ENCODE measurements around the gene DEGS2.

DNA sequence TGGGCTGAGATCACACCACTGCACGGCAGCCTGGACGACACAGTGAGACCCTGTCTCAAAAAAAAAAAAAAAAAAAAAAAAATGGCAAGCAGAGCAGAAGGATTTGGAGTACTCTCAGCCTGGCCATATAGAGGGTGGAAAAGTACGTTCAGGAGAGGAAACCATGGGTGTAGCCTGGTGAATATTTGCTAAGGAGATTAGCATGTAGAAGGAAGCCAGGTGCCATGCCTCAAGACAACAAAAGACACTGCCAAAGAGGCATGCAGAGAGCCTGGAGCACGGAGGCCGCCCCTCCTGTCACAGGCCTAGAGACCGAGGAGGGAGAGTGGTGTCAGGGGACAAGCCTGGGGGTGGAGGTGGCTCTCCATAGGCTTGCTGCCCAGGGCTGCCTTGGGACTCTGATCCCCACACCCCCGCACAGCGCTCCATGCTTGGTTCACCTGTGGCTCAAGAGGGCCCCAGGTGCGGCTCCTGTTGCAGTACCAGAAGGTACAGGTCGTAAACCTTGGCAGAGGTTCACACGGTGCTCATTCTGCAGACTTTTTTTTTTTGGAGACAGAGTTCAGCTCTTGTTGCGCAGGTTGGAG is 27.9 kb upstream of the DEGS2 start:
- TF ChIP-seq, protein P1, sequence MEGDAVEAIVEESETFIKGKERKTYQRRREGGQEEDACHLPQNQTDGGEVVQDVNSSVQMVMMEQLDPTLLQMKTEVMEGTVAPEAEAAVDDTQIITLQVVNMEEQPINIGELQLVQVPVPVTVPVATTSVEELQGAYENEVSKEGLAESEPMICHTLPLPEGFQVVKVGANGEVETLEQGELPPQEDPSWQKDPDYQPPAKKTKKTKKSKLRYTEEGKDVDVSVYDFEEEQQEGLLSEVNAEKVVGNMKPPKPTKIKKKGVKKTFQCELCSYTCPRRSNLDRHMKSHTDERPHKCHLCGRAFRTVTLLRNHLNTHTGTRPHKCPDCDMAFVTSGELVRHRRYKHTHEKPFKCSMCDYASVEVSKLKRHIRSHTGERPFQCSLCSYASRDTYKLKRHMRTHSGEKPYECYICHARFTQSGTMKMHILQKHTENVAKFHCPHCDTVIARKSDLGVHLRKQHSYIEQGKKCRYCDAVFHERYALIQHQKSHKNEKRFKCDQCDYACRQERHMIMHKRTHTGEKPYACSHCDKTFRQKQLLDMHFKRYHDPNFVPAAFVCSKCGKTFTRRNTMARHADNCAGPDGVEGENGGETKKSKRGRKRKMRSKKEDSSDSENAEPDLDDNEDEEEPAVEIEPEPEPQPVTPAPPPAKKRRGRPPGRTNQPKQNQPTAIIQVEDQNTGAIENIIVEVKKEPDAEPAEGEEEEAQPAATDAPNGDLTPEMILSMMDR (IDR thresholded peaks at IDR 0.05) = no peak
- TF ChIP-seq POLR2A (IDR thresholded peaks at IDR 0.05) = no peak
